GM23338 (cell line): ENCODE measurements around the gene PLAAT2. TPM values are rescaled to one million over a fixed set of nuclear protein-coding genes. Genes with fewer than 3 reads are reported as not detected.
"Not testable (repeated sequence)": the region's sequence is repeated elsewhere in the genome, so short reads cannot be mapped to it uniquely, and the experiment has no call there.

Experiments
- ATAC-seq: fragments of 200-7000 bp; cut with Tn5 transposase; 3 replicates; pipeline ENCODE4 v1.9.1; 2020
- DNase-seq: peaks from one replicate; pipeline ENCODE4 v3.0.0-alpha.2; 2015; ENCODE audit warnings: low spot score
- H2AFZ ChIP-seq: fragments of 200-600 bp; sonication (generic); 2 replicates; pipeline ENCODE4 v1.8.0; 2016; ENCODE audit warnings: antibody characterized with exemption, mild to moderate bottlenecking, moderate library complexity
- H3F3A ChIP-seq: fragments of 200-600 bp; sonication (generic); replicated peaks from 2 replicates; pipeline ENCODE4 v1.8.0; 2017; ENCODE audit warnings: antibody characterized with exemption, mixed run types, low read depth
- H3K27ac ChIP-seq: fragments of 200-600 bp; sonication (generic); 2 replicates; pipeline ENCODE4 v1.6.1; 2016; ENCODE audit warnings: low read depth
- H3K27me3 ChIP-seq: fragments of 200-600 bp; sonication (generic); 2 replicates; pipeline ENCODE4 v1.8.0; 2016; ENCODE audit warnings: mild to moderate bottlenecking, mixed run types, moderate library complexity; ENCODE audit not compliant: insufficient read depth
- H3K36me3 ChIP-seq: fragments of 200-600 bp; sonication (generic); 2 replicates; pipeline ENCODE4 v1.8.0; 2016; ENCODE audit warnings: mild to moderate bottlenecking; ENCODE audit not compliant: insufficient read depth
- H3K4me1 ChIP-seq: fragments of 200-600 bp; sonication (generic); 2 replicates; pipeline ENCODE4 v1.8.0; 2016; ENCODE audit warnings: mild to moderate bottlenecking, moderate library complexity; ENCODE audit not compliant: insufficient read depth
- H3K4me2 ChIP-seq: fragments of 200-600 bp; sonication (generic); 2 replicates; pipeline ENCODE4 v1.7.1; 2017; ENCODE audit warnings: mixed run types
- H3K4me3 ChIP-seq: fragments of 200-600 bp; sonication (generic); 2 replicates; pipeline ENCODE4 v1.6.1; 2016; ENCODE audit warnings: mixed run types
- H3K79me2 ChIP-seq: fragments of 200-600 bp; sonication (generic); replicated peaks from 2 replicates; pipeline ENCODE4 v1.8.0; 2017; ENCODE audit warnings: mild to moderate bottlenecking; ENCODE audit not compliant: insufficient read depth
- H3K9me2 ChIP-seq: fragments of 200-600 bp; sonication (generic); 2 replicates; pipeline ENCODE4 v1.8.0; 2017; ENCODE audit not compliant: insufficient read depth
- H4K20me1 ChIP-seq: fragments of 200-600 bp; sonication (generic); replicated peaks from 2 replicates; pipeline ENCODE4 v1.8.0; 2017; ENCODE audit warnings: mild to moderate bottlenecking; ENCODE audit not compliant: insufficient read depth
- H3K27ac Mint-ChIP-seq: 2 replicates; pipeline ENCODE4 v1.8.0; 2020; ENCODE audit warnings: inconsistent platforms, mild to moderate bottlenecking, moderate library complexity, mixed read lengths
- H3K27me3 Mint-ChIP-seq: 3 replicates; pipeline ENCODE4 v1.8.0; 2022; ENCODE audit warnings: low read depth, mild to moderate bottlenecking, moderate library complexity, mixed read lengths, inconsistent platforms; ENCODE audit not compliant: insufficient read depth, poor library complexity
- H3K36me3 Mint-ChIP-seq: 3 replicates; pipeline ENCODE4 v1.8.0; 2021; ENCODE audit warnings: low read depth, mild to moderate bottlenecking, inconsistent platforms, moderate library complexity, mixed read lengths
- H3K4me1 Mint-ChIP-seq: 3 replicates; pipeline ENCODE4 v1.8.0; 2020; ENCODE audit warnings: mild to moderate bottlenecking, inconsistent platforms, mixed read lengths
- H3K4me3 Mint-ChIP-seq: 3 replicates; pipeline ENCODE4 v1.8.0; 2021; ENCODE audit warnings: moderate library complexity, mild to moderate bottlenecking, inconsistent platforms, mixed read lengths
- H3K9me3 Mint-ChIP-seq: 3 replicates; pipeline ENCODE4 v1.8.0; 2020; ENCODE audit warnings: moderate library complexity, mild to moderate bottlenecking, inconsistent platforms, mixed read lengths
- CTCF ChIP-seq, 2 experiments: fragments of 200-600 bp in 1 of 2; sonication (generic) in 1 of 2; conservative IDR thresholded peaks; 2 replicates each; pipeline versions ENCODE4 v1.5.1 to v1.6.1; 2016 to 2017; ENCODE audit warnings: antibody characterized with exemption in 2 of 2, low read depth in 2 of 2, mild to moderate bottlenecking in 2 of 2, moderate library complexity in 1 of 2
- EZH2phosphoT487 ChIP-seq: fragments of 200-600 bp; sonication (generic); IDR thresholded peaks from one replicate; pipeline ENCODE4 v1.8.1; 2018; ENCODE audit warnings: antibody characterized with exemption; ENCODE audit not compliant: unreplicated experiment
- NANOG ChIP-seq: IDR thresholded peaks from 2 replicates; pipeline ENCODE4 v1.6.1; 2016; ENCODE audit warnings: antibody characterized with exemption, borderline replicate concordance
- ZNF331 ChIP-seq: fragments of 250-450 bp; sonication (Bioruptor Pico); IDR thresholded peaks from 2 replicates; pipeline ENCODE4 v1.5.0; 2020; ENCODE audit warnings: low read depth, mild to moderate bottlenecking, moderate library complexity
- polyA plus RNA-seq: library from polyadenylated mRNA; unstranded; fragments of >200 nt; fragmentation: Nextera tagmentation; extraction: Ambion mirVana; gene quantifications from 2 replicates; pipeline ENCODE4 v1.2.1, GENCODE V29; 2016
- total RNA-seq: library from RNA; depleted of rRNA; stranded (reverse); fragments of >200 nt; shearing (Covaris generic); gene quantifications from 2 replicates; pipeline ENCODE4 v1.2.3, GENCODE V29; 2014
- TF ChIP-seq, protein P1 (sequence below): IDR thresholded peaks from one replicate; pipeline ENCODE4 v1.6.1; 2018; ENCODE audit warnings: antibody characterized with exemption; ENCODE audit not compliant: unreplicated experiment
- TF ChIP-seq, protein P2 (sequence below): IDR thresholded peaks from 2 replicates; pipeline ENCODE4 v1.6.1; 2016; ENCODE audit warnings: antibody characterized with exemption

The PLAAT2 gene
- total and polyA plus RNA-seq, 2 experiments from 2014 or later, result 0.66 to 0.78 TPM

- Histone ChIP-seq H2AFZ (peak overlapping the region; percentile 59; the same call in 1 of the 2 replicates), H3K27me3 (no peaks in the 10 kb centered on the region), H3F3A (no peaks in the 10 kb centered on the region; the same call in 1 of the 2 replicates), H3K9me2 (0 out of 2 replicates have a peak, but pooled peaks cover 6% of the 10 kb centered on the region), H4K20me1 (no peaks in the 10 kb centered on the region), H3K27ac (no peak overlapping the region), H3K4me2 (no peak overlapping the region), H3K4me3 (no peak overlapping the region), H3K4me1 (peaks cover 25% of the 10 kb centered on the region), H3K36me3 (no peaks in the 10 kb centered on the region), H3K79me2 (no peaks in the 10 kb centered on the region)
- Mint-ChIP-seq H3K27me3 (peaks cover 20% of the 10 kb centered on the region), H3K36me3 (peaks cover 4% of the 10 kb centered on the region; the same call in 2 of the 3 replicates), H3K4me3 (no peak overlapping the region), H3K4me1 (peaks cover 12% of the 10 kb centered on the region), H3K27ac (no peak overlapping the region), H3K9me3 (peaks cover 9% of the 10 kb centered on the region; the same call in 2 of the 3 replicates)
- TF ChIP-seq EZH2phosphoT487 (no peak), ZNF331 (no peak)
- TF ChIP-seq, protein P1, sequence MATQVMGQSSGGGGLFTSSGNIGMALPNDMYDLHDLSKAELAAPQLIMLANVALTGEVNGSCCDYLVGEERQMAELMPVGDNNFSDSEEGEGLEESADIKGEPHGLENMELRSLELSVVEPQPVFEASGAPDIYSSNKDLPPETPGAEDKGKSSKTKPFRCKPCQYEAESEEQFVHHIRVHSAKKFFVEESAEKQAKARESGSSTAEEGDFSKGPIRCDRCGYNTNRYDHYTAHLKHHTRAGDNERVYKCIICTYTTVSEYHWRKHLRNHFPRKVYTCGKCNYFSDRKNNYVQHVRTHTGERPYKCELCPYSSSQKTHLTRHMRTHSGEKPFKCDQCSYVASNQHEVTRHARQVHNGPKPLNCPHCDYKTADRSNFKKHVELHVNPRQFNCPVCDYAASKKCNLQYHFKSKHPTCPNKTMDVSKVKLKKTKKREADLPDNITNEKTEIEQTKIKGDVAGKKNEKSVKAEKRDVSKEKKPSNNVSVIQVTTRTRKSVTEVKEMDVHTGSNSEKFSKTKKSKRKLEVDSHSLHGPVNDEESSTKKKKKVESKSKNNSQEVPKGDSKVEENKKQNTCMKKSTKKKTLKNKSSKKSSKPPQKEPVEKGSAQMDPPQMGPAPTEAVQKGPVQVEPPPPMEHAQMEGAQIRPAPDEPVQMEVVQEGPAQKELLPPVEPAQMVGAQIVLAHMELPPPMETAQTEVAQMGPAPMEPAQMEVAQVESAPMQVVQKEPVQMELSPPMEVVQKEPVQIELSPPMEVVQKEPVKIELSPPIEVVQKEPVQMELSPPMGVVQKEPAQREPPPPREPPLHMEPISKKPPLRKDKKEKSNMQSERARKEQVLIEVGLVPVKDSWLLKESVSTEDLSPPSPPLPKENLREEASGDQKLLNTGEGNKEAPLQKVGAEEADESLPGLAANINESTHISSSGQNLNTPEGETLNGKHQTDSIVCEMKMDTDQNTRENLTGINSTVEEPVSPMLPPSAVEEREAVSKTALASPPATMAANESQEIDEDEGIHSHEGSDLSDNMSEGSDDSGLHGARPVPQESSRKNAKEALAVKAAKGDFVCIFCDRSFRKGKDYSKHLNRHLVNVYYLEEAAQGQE, result no peak
- no peak for ATAC-seq
- DNase-seq, result no peak
These were observed 11.9 kb downstream of the PLAAT2 start for GRCh38 chr11:63551091-63551888.

DNA sequence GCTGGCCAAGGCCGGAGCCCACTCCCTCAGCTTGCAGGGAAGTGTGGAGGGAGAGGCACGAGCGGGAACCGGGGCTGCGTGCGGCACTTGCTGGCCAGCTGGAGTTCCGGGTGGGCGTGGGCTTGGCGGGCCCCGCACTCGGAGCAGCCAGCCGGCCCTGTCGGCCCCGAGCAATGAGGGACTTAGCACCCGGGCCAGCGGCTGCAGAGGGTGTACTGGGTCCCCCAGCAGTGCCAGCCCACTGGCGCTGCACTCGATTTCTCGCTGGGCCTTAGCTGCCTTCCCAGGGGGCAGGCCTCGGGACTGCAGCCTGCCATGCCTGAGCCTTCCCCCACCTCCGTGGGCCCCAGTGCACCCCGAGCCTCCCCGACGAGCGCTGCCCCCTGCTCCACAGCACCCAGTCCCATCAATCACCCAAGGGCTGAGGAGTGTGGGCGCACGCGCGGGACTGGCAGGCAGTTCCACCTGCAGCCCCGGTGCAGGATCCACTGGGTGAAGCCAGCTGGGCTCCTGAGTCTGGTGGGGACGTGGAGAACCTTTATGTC, 13.0 kb downstream of the PLAAT2 start:
- H4K20me1 ChIP-seq, H3K36me3 Mint-ChIP-seq, H3K27ac Mint-ChIP-seq, H3K4me3 ChIP-seq, H3K4me2 ChIP-seq, H3F3A ChIP-seq, H3K4me1 Mint-ChIP-seq, H3K9me3 Mint-ChIP-seq, H3K36me3 ChIP-seq, DNase-seq, H3K79me2 ChIP-seq, H3K27ac ChIP-seq, H3K4me3 Mint-ChIP-seq, H2AFZ ChIP-seq, ATAC-seq, H3K9me2 ChIP-seq, H3K27me3 ChIP-seq: not testable (repeated sequence)
- H3K27me3 Mint-ChIP-seq, result peaks cover 18% of the 10 kb centered on the region
- H3K4me1 ChIP-seq, result peaks cover 25% of the 10 kb centered on the region

GRCh38 chr11:63549411-63549810, 13.8 kb downstream of the PLAAT2 start:
- Histone ChIP-seq H3K27me3 (no peaks in the 10 kb centered on the region), H3K27ac (no peak overlapping the region), H3K4me1 (peaks cover 17% of the 10 kb centered on the region), H3K4me2 (no peak overlapping the region), H3K36me3 (no peaks in the 10 kb centered on the region), H3K9me2 (peaks cover 10% of the 10 kb centered on the region; the same call in 1 of the 2 replicates), H2AFZ (no peak overlapping the region), H3K79me2 (no peaks in the 10 kb centered on the region), H3K4me3 (no peak overlapping the region), H4K20me1 (no peaks in the 10 kb centered on the region), H3F3A (no peaks in the 10 kb centered on the region; the same call in 1 of the 2 replicates)
- Mint-ChIP-seq H3K4me1 (peaks cover 4% of the 10 kb centered on the region), H3K9me3 (peaks cover 9% of the 10 kb centered on the region; the same call in 2 of the 3 replicates), H3K27me3 (peaks cover 18% of the 10 kb centered on the region), H3K27ac (no peak overlapping the region), H3K4me3 (no peak overlapping the region), H3K36me3 (peaks cover 4% of the 10 kb centered on the region; the same call in 2 of the 3 replicates)
- no peak for DNase-seq
- no peak for ATAC-seq
- TF ChIP-seq, protein P1, result no peak
- TF ChIP-seq EZH2phosphoT487, result no peak
- TF ChIP-seq NANOG, result no peak
- no peak for TF ChIP-seq CTCF (conservative IDR thresholded peaks at IDR 0.05; ENCODE audit: low read depth in 2 of 2)
- TF ChIP-seq, protein P2, sequence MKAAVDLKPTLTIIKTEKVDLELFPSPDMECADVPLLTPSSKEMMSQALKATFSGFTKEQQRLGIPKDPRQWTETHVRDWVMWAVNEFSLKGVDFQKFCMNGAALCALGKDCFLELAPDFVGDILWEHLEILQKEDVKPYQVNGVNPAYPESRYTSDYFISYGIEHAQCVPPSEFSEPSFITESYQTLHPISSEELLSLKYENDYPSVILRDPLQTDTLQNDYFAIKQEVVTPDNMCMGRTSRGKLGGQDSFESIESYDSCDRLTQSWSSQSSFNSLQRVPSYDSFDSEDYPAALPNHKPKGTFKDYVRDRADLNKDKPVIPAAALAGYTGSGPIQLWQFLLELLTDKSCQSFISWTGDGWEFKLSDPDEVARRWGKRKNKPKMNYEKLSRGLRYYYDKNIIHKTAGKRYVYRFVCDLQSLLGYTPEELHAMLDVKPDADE, result no peak
